Uterus (tissue), 4 donors: ENCODE results near the gene KCNJ9. TPM values are rescaled to one million over a fixed set of nuclear protein-coding genes. Genes with fewer than 3 reads are reported as not detected.

Experiments used
- DNase-seq, 2 donors: peaks; one replicate each; pipeline ENCODE4 v3.0.0-alpha.2; 2019 to 2020
- H3K27ac ChIP-seq, 2 donors: fragments of 200-600 bp; sonication (generic); 1 replicate in 1 of 2; 2 replicates in 1 of 2; pipeline ENCODE4 v1.5.1; 2016 to 2018
- H3K27me3 ChIP-seq, 2 donors: fragments of 200-600 bp; sonication (generic); one replicate each; pipeline ENCODE4 v1.5.1; 2018 to 2019; ENCODE audit warnings: control low read depth in 1 of 2
- H3K36me3 ChIP-seq, 2 donors: fragments of 200-600 bp; sonication (generic); one replicate each; pipeline ENCODE4 v1.5.1; 2019; ENCODE audit warnings: control low read depth in 1 of 2
- H3K4me1 ChIP-seq, 2 donors: fragments of 200-600 bp; sonication (generic); one replicate each; pipeline ENCODE4 v1.5.1; 2018 to 2019; ENCODE audit warnings: control low read depth in 1 of 2
- H3K4me3 ChIP-seq, 2 donors: fragments of 200-600 bp; sonication (generic); 1 replicate in 1 of 2; 2 replicates in 1 of 2; pipeline ENCODE4 v1.5.1; 2018 to 2019; ENCODE audit warnings: mild to moderate bottlenecking in 1 of 2
- H3K9me3 ChIP-seq, 2 donors: fragments of 200-600 bp; sonication (generic); one replicate each; pipeline ENCODE4 v1.5.1; 2019; ENCODE audit warnings: control low read depth in 1 of 2
- POLR2A ChIP-seq, 2 donors: fragments of 450-650 bp; IDR thresholded peaks; one replicate each; pipeline ENCODE4 v1.6.1; 2016; ENCODE audit warnings: antibody characterized with exemption in 2 of 2, mild to moderate bottlenecking in 1 of 2, moderate library complexity in 1 of 2
- intact Hi-C: fragments of 100-400 bp; cut with DNase I; formaldehyde crosslinking; loops from one replicate; pipeline ENCODE4 v1.15.1; 2023; ENCODE audit warnings: low total_unique reads
- total RNA-seq, 4 donors: library from RNA; depleted of rRNA in 3 of 4; stranded (reverse); fragments of >200 nt in 3 of 4; gene quantifications; one replicate each; pipeline versions ENCODE4 v1.1.0 to v1.2.4, GENCODE V29; 2014 to 2023
- TF ChIP-seq, protein P1 (sequence below), 4 experiments: fragments of 200-600 bp in 2 of 4; fragments of 450-650 bp in 2 of 4; sonication (generic) in 2 of 4; IDR thresholded peaks; one replicate each; pipeline ENCODE4 v1.5.1; 2016 to 2019; ENCODE audit warnings: antibody characterized with exemption in 4 of 4, mild to moderate bottlenecking in 2 of 4, moderate library complexity in 1 of 4
- donor health status: DM: yes; HTN: yes; CAD: no.

Gene KCNJ9
- total RNA-seq, 4 donors from 2014 or later, result 0.28 TPM; not detected in 3

DNA sequence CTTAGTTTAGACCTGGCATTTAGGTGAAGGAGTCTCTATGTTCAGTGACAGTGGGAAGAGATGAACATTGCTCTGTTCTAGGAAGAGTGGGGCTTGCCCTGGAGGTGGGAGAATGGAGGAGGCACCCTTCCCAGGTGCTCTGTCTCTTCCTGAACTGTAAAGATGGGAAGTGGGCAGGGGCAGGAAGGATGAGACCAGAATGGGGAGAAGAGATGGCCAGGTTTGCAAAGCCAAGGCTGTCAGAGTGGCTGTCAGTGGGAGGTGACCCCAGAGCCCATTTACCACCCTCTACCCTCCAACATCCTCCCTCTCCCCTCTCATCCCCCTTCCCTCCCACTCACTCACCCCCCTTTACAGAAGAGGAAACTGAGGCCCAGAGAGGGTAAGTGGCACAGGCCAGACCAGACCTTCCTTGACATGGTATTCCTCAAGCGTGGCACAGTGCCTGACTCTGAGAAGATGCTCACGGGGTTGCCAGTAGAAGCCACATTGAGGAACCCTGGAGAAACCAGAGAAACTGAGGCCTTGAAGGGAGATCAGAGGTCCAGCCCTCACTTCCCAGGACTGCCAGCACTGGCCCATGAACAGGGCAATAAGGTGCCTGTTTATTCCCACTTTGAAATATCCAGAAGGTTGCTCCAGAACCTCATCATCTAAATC lies 18.5 kb downstream of the KCNJ9 start:
- no peak for DNase-seq
- TF ChIP-seq, protein P1, sequence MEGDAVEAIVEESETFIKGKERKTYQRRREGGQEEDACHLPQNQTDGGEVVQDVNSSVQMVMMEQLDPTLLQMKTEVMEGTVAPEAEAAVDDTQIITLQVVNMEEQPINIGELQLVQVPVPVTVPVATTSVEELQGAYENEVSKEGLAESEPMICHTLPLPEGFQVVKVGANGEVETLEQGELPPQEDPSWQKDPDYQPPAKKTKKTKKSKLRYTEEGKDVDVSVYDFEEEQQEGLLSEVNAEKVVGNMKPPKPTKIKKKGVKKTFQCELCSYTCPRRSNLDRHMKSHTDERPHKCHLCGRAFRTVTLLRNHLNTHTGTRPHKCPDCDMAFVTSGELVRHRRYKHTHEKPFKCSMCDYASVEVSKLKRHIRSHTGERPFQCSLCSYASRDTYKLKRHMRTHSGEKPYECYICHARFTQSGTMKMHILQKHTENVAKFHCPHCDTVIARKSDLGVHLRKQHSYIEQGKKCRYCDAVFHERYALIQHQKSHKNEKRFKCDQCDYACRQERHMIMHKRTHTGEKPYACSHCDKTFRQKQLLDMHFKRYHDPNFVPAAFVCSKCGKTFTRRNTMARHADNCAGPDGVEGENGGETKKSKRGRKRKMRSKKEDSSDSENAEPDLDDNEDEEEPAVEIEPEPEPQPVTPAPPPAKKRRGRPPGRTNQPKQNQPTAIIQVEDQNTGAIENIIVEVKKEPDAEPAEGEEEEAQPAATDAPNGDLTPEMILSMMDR (IDR thresholded peaks at IDR 0.05), result no peak
- TF ChIP-seq POLR2A (IDR thresholded peaks at IDR 0.05), result no peak
- H3K27me3 ChIP-seq, result no peaks in the 10 kb centered on the region
- no peaks in the 10 kb centered on the region for H3K36me3 ChIP-seq
- no peaks in the 10 kb centered on the region for H3K9me3 ChIP-seq
- intact Hi-C loops, result loop anchor here (10.0 kb wide), 1 partner anchor 95 kb away; the partner anchor contains the start of gene CASQ1
- no peak overlapping the region for H3K4me3 ChIP-seq
- H3K4me1 ChIP-seq, result peaks cover 7 to 10% of the 10 kb centered on the region in 2 donors
- peak overlapping the region; percentile 85 to 91 for H3K27ac ChIP-seq

DNA sequence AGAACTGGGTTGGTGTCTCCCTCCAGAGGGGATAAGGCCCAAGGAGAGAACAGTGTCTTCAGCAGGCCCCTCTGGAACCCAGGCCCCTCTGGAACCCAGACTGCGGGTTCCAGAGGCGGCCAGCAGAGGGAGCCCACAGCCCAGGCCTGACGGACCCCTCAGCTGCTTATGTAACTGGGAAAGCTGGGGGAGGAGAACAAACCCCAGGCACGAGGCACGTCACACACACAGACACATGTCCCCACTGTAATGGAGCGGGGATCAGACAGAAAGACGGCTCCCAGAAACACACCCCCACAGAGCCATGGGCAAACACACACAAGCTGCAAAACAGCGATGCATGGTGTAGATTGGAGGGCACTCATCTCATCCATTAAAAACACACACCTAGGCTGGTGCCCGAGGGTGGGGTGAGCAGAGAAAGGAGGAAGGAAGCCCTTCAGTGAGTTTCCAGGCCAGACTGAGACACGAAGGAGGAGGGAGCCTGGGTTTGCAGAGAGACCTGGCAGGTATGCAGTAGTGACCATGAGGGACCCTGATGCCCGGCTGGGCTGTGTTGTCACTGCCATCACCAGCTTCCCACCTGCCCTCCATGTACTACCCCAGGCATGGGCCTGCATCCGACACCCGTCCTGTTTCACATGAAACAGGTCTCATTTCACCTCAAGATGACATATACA lies 19.8 kb downstream of the KCNJ9 start:
- intact Hi-C loops, result no loop called here
- H3K36me3 ChIP-seq, result no peaks in the 10 kb centered on the region
- H3K4me1 ChIP-seq, result peaks cover 7 to 10% of the 10 kb centered on the region in 2 donors
- peak overlapping the region; percentile 19 to 38 for H3K27ac ChIP-seq
- no peaks in the 10 kb centered on the region for H3K9me3 ChIP-seq
- H3K27me3 ChIP-seq, result no peaks in the 10 kb centered on the region
- TF ChIP-seq, protein P1 (IDR thresholded peaks at IDR 0.05), result peak; percentile 82 to 89 (median 88)
- peak in 1 of 2 donors; percentile 11 for TF ChIP-seq POLR2A (IDR thresholded peaks at IDR 0.05)
- peak; percentile 74 to 76 for DNase-seq
- no peak overlapping the region for H3K4me3 ChIP-seq

DNA sequence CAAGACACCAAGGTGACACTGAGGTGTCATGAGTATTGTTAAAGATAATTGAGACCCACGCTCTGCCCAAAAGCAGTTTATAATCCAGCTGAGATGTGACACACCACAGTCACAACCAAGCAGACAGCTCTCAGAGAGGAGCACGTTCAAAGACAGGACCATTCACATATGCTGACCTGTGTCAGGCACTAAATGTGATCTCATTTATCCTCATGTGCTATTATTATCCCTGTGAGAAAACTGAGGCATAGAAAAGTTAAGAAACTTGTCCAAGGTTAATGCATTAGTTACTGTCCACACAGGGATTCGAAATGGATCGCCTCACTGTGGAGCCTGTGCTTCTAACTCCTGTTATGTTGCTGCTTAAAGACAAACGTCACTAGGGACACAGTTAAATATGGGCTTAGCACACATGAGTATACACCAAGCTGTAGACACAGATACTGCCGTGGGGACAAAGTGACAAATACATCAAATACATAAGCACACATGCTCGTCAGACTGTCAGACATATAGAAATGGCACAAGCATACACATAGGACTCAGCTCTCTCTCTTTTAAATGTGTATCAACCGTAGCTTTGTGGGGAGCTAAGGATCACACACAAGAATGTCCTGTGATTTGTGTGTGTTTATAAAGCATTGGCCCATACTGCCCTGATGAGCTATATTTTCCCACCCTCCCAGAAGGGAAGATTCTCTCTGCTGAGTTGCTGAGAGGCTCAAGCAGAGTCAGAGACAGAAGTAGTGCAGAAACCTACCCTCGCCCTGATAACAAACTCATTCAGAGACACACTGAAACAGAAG lies 20.6 kb downstream of the KCNJ9 start:
- Histone ChIP-seq H3K27me3 (no peaks in the 10 kb centered on the region), H3K27ac (no peak overlapping the region), H3K9me3 (no peaks in the 10 kb centered on the region), H3K4me1 (peaks cover 7 to 10% of the 10 kb centered on the region in 2 donors), H3K36me3 (no peaks in the 10 kb centered on the region), H3K4me3 (no peak overlapping the region)
- TF ChIP-seq, protein P1 (IDR thresholded peaks at IDR 0.05), result no peak
- no peak for TF ChIP-seq POLR2A (IDR thresholded peaks at IDR 0.05)
- DNase-seq, result no peak
- intact Hi-C loops, result no loop called here

DNA sequence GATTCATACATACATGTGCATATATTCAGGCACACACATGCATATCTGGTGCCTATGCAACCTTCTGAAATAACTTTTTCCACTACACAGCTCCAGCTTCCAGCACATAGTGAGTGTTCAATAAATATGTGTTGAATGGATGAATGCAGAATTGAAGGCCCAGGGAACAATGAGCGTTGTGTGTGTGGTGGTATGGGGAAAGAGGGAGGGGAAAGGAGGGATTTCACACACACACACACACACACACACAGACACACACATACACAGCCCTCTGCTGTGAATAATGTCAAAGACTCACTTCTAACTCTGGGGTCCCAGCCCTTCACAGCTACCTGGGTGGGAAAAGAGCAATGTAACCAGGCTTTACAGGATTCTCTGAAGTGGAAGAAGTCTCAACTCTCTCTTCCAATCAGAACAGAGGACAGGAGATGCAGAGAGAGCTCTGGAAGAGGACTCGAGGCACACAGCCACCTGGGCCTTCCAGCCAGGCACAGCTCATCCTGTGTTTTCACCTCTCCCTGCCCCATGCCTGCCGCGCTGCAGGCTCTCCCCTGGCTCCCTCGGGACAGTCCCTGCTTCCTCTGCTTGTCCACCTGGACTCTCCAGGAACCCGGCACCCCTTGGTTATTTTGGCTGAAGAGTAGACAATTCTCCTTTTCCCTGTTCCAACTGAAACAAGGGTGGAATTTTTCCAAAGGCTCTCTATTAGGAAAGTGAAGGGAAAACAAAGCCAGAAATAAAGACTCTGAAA lies 22.5 kb downstream of the KCNJ9 start:
- TF ChIP-seq POLR2A (IDR thresholded peaks at IDR 0.05), result no peak
- TF ChIP-seq, protein P1 (IDR thresholded peaks at IDR 0.05), result no peak
- Histone ChIP-seq H3K9me3 (no peaks in the 10 kb centered on the region), H3K27me3 (no peaks in the 10 kb centered on the region), H3K4me3 (no peak overlapping the region), H3K36me3 (no peaks in the 10 kb centered on the region), H3K27ac (no peak overlapping the region), H3K4me1 (peaks cover 0 to 7% of the 10 kb centered on the region in 2 donors)
- intact Hi-C loops, result no loop called here
- DNase-seq, result no peak
